Ishikawa (cell line): ENCODE measurements around the gene BDKRB2.
A peak's percentile ranks its signal among the peaks of the same experiment; 100 is the strongest.

Source experiments
- CEBPB ChIP-seq: IDR thresholded peaks from 2 replicates; pipeline ENCODE4 v1.6.1; 2012
- CREB1 ChIP-seq: IDR thresholded peaks from 2 replicates; pipeline ENCODE4 v1.6.1; 2012; ENCODE audit warnings: low read depth
- EGR1 ChIP-seq: IDR thresholded peaks from 2 replicates; pipeline ENCODE4 v1.6.1; 2012
- EP300 ChIP-seq: IDR thresholded peaks from 2 replicates; pipeline ENCODE4 v1.6.1; 2012; ENCODE audit warnings: borderline replicate concordance
- FOXM1 ChIP-seq: IDR thresholded peaks from 2 replicates; pipeline ENCODE4 v1.6.1; 2012; ENCODE audit warnings: low read depth, borderline replicate concordance
- NFIC ChIP-seq: IDR thresholded peaks from 2 replicates; pipeline ENCODE4 v1.6.1; 2012
- RAD21 ChIP-seq: IDR thresholded peaks from 2 replicates; pipeline ENCODE4 v1.6.1; 2012; ENCODE audit warnings: low read depth
- TAF1 ChIP-seq: IDR thresholded peaks from 2 replicates; pipeline ENCODE4 v1.6.1; 2012; ENCODE audit warnings: low read depth, mild to moderate bottlenecking
- TCF12 ChIP-seq: IDR thresholded peaks from 2 replicates; pipeline ENCODE4 v1.6.1; 2012; ENCODE audit warnings: low read depth
- TEAD4 ChIP-seq: IDR thresholded peaks from 2 replicates; pipeline ENCODE4 v1.6.1; 2012
- YY1 ChIP-seq: IDR thresholded peaks from 2 replicates; pipeline ENCODE4 v1.6.1; 2012; ENCODE audit warnings: low read depth
- ZBTB7A ChIP-seq: IDR thresholded peaks from 2 replicates; pipeline ENCODE4 v1.6.1; 2012; ENCODE audit warnings: low read depth
- TF ChIP-seq, protein P1 (sequence below): IDR thresholded peaks from 2 replicates; pipeline ENCODE4 v1.6.1; 2012; ENCODE audit warnings: low read depth, mild to moderate bottlenecking
- TF ChIP-seq, protein P2 (sequence below): IDR thresholded peaks from 2 replicates; pipeline ENCODE4 v1.6.1; 2012
- TF ChIP-seq, protein P3 (sequence below): IDR thresholded peaks from 2 replicates; pipeline ENCODE4 v1.6.1; 2012

BDKRB2 gene

DNA sequence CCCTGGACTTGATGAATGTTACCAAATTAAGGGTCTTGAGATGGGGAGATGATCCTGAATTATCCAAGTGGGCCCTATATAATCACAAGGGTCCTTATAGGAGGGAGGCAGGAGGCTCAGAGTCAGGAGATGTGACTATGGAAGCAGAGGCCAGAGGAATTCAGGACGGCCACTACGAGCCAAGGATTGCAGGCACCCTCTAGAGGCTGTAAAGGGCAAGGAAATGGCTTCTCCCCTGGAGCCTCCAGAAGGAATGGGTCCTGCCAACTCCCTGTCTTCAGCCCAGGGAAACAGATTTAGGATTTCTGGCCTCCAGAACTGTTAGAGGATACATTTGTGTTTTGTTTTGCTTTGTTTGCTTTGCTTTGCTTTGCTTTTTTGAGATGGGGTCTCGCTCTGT, 60.2 kb downstream of the BDKRB2 start:
- peak; percentile 21; the same call in 1 of the 2 replicates for TF ChIP-seq RAD21
- no peak for TF ChIP-seq TAF1

DNA sequence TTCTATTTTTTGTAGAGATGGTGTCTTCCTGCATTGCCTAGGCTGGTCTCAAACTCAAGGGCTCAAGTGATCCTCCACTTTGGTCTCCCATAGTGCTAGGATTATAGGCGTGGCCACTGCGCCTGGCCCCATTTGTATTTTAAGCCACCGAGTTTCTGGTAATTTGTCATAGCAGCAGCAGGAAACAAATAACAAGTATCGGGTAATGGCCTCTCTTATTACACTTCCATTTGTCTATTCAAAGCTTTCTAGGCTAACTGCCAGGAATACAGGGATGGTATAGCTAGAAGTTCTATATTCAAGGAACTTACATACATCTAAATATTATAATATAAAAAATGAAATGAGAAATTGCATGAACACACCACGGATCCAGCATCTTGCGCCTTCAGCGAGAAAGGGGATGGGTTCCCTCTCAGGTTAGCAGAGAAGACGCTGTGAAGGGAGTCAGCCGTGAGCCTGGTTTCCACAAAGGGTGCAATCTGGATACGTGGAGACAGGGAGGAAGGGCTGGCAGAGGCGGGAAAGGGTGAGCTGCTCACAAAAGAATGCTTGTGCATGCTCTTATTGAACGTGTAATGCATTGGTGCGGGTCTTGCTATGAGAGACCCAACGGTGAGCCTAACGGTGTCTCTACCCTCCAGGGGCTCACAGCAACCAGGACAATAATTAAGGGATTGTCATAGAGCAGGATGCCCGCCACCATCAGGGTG, 60.9 kb downstream of the BDKRB2 start:
- TF ChIP-seq CREB1, result no peak
- no peak for TF ChIP-seq TAF1
- no peak for TF ChIP-seq FOXM1
- no peak for TF ChIP-seq EGR1
- TF ChIP-seq CEBPB, result no peak
- TF ChIP-seq TCF12, result no peak
- TF ChIP-seq, protein P1, sequence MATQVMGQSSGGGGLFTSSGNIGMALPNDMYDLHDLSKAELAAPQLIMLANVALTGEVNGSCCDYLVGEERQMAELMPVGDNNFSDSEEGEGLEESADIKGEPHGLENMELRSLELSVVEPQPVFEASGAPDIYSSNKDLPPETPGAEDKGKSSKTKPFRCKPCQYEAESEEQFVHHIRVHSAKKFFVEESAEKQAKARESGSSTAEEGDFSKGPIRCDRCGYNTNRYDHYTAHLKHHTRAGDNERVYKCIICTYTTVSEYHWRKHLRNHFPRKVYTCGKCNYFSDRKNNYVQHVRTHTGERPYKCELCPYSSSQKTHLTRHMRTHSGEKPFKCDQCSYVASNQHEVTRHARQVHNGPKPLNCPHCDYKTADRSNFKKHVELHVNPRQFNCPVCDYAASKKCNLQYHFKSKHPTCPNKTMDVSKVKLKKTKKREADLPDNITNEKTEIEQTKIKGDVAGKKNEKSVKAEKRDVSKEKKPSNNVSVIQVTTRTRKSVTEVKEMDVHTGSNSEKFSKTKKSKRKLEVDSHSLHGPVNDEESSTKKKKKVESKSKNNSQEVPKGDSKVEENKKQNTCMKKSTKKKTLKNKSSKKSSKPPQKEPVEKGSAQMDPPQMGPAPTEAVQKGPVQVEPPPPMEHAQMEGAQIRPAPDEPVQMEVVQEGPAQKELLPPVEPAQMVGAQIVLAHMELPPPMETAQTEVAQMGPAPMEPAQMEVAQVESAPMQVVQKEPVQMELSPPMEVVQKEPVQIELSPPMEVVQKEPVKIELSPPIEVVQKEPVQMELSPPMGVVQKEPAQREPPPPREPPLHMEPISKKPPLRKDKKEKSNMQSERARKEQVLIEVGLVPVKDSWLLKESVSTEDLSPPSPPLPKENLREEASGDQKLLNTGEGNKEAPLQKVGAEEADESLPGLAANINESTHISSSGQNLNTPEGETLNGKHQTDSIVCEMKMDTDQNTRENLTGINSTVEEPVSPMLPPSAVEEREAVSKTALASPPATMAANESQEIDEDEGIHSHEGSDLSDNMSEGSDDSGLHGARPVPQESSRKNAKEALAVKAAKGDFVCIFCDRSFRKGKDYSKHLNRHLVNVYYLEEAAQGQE, result no peak
- TF ChIP-seq, protein P2, sequence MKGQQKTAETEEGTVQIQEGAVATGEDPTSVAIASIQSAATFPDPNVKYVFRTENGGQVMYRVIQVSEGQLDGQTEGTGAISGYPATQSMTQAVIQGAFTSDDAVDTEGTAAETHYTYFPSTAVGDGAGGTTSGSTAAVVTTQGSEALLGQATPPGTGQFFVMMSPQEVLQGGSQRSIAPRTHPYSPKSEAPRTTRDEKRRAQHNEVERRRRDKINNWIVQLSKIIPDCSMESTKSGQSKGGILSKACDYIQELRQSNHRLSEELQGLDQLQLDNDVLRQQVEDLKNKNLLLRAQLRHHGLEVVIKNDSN, result no peak
- no peak for TF ChIP-seq YY1
- TF ChIP-seq NFIC, result no peak
- no peak for TF ChIP-seq TEAD4
- TF ChIP-seq, protein P3, sequence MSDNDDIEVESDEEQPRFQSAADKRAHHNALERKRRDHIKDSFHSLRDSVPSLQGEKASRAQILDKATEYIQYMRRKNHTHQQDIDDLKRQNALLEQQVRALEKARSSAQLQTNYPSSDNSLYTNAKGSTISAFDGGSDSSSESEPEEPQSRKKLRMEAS, result no peak
- no peak for TF ChIP-seq ZBTB7A
- TF ChIP-seq RAD21, result no peak
- TF ChIP-seq EP300, result no peak

DNA sequence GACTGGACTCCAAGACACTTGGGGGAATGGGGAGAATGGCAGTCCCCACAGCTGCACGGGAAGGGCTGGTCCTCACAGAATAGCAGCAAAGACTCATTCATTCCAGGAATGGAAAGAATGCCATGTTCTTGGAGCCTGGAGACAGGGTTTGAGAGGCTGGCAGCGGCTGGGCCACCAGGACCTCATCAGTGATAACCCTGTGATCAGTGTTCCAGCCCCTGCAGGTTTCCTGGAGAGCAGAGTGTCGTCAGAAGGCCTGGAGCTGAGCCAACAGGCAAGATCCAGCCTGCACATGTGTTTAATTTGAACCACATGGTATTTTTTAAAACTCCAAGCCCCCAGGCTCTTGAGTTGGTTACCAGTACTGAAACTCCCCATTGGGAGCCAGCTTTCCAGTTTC, 62.7 kb downstream of the BDKRB2 start:
- TF ChIP-seq TCF12 (no peak), TEAD4 (no peak), CREB1 (no peak), RAD21 (no peak), EP300 (no peak), CEBPB (no peak), TAF1 (no peak), FOXM1 (no peak), ZBTB7A (no peak), NFIC (no peak), YY1 (no peak), EGR1 (no peak)
- TF ChIP-seq, protein P3, result no peak
- TF ChIP-seq, protein P2, result no peak

DNA sequence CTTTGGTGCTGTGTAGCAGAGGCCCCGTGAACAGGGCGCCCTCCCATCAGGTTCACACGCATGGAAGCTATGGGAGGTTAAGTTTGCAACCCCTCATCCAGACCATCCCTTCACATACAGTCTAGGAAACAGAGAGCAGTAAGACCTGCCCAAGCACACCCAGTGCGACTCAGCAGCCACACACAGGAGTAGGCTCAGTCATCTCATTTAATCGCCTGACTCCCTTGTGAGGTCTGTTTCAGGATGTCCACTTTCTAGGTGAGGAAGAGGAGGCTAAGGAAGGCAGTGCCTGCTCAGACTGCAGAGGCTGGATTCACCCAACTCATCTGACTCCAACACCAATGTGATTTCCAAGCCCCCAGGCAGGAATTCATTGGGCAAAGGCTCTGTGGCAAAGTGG, 63.3 kb downstream of the BDKRB2 start:
- TF ChIP-seq FOXM1 (no peak), TCF12 (no peak), EGR1 (no peak), YY1 (no peak), TAF1 (no peak), CREB1 (no peak), TEAD4 (no peak), EP300 (no peak), ZBTB7A (no peak), RAD21 (no peak), CEBPB (no peak), NFIC (no peak)
- TF ChIP-seq, protein P1, result no peak
- TF ChIP-seq, protein P3, result no peak
- TF ChIP-seq, protein P2, result no peak
